Activated gamma-delta T cell treated with anti-CD3 and anti-CD28 coated beads, Interleukin-2, amount 50 U/mL, for 16 hours (primary cell): ENCODE data around the gene HOXB7.

Source experiments
- DNase-seq: peaks from one replicate; pipeline ENCODE4 v3.0.0-alpha.2; 2020; ENCODE audit warnings: low read depth

Gene HOXB7

DNA sequence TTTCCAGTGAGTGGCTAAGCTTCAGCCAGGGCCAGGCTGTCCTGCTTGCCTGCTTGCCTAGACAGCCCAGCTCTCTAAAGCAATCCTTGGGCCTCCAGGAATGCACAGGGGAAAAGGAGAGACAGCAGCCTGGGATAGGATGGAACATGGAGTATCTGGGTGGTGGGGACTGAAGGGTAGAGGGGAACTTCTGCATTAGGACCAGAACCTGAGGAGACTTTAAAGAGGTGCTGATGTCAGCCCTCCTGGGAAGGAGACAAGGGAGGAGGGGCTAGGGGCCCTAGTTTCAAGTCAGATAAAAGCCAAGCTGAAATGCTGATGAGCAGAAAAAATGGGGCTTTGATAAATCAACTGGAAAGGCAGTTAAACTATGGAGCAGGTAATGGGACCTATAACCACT, 1.8 kb downstream of the HOXB7 start:
- DNase-seq, result no peak

DNA sequence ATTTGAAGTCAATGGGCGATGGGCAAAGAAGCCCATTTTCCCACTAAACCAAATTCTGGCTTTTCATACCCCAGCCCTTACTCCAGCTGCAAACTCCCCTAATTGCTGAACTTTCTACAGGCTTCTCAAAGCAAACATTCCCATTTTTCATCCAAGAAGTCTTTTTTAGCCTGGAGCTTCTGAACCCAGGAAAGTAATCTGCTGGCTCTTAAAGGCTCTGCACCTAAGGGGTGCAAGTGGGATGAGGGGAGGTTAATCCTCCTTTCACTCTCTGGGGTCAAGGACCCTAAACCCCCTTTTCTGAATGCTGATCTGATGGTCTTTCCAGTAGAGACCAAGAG, 2.4 kb downstream of the HOXB7 start:
- DNase-seq, result no peak

GRCh38 chr17:48606892-48607614, 3.8 kb downstream of the HOXB7 start:
- DNase-seq, result no peak

GRCh38 chr17:48605991-48606891, 4.6 kb downstream of the HOXB7 start:
- no peak for DNase-seq

GRCh38 chr17:48605409-48605919, 5.4 kb downstream of the HOXB7 start:
- no peak for DNase-seq

DNA sequence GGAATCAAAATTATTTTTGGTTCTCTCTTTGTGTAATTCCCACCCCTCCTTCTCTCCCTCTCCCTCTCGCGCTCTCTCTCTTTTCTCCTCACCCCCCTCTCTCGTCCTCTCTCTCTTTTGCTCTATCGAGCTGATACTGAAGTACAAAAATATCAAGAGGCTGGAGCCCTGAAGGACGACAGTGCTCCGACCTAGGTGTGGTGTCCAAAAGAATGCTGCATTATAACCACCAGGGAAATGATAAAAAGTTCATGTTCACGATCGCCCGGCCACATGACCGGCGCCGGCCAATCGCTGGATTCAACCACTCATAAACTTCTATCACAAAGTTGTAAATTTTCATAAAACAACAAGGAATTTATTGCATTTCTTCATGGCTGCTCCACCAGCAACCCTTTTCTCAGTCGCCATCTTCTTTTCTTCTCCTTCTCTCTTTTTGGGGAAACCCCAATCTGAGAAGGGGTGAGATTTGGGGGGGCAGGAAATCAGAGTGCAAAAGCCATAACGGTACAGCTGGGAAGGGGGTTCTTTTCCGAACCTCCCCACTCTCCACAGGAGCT, 6.0 kb downstream of the HOXB7 start, which contains the start of gene HOXB6:
HOXB6 (minus strand) TSS at position 217 of the 560 bp plus-strand sequence. CDS start 6,836 bp downstream, outside the sequence.
- DNase-seq, result no peak

DNA sequence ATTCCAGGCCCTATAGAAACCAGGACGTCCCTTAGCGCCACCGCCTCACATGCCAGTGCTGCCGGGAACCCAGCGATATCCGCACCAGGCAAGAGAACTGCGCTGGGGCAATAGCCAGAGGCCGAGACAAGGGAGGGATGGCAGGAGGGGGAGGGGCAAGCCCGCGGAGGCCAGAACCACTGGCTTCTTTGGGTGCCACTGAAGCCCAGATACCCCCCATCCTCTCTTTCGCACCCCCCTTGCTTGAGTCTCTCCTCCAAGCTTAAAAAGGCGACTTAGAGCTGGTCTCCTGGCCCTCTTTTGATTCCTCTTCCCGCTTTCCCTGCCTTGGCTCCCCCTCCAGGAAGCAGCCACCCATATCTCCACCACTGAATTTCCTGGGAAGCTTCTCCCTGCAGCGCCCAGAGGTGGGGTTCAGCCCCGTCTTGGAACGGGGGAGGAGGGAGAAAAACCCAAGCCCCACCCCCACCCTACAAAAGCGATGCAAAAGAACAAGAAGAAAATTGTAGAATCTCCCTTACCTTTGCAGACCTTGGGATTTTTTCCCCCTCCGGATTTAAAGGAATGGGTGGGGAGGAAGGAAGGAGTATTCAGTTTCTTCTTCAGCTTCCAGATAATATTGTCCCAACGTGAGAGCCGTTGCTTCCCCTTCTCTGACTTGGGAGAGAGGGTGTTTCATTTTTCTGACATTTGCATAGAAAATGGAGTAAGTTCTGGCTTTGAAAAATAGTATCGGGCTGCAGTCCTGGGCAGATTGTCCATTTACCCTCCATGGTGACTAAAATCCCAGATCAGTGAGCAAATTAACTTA, 6.7 kb downstream of the HOXB7 start:
- DNase-seq, result no peak

DNA sequence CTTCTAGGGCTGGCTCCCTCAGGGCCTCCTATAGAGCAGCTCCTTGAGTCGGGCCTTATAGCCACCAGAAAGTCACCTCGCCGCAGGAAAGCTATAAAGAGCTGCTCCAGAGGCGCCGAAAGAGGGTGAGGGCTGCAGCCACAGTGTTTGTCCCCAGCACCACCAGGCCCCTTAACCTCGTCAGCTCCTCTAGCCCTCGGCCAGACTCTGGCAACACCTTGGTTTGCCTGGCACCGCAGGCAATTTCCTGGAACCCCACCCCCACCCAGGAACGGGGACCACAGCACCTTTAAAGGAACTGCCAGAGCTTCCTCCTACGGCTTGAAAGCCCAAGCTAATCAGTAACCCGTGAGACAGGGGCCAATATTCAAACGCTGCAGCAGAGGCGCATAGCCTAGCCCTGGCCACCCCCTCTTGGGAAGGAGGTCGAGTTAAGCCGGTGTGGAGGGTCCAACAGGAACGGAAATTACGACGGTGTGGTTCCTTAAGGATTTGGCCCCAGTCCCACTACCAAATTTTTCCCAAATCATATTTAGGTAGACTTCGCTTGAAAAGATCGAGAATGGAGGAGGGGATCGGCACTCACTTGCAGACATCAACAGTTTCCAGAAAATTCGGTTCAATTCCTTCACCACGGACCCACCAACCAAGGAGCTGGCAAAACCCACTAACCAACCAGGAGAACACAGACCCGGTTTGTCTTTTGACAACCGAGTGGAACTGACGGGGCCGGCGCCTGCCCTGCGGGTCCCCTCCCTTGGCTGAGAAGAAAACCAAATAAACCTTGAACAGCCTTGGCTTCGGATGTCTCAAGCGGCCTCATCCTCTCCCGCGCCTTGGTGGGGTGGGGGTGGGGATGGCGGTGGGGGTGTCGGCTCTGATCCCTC, 9.0 kb downstream of the HOXB7 start:
- no peak for DNase-seq

- no peak for DNase-seq
Observed at GRCh38 chr17:48601207-48601538, 9.6 kb downstream of the HOXB7 start.

DNA sequence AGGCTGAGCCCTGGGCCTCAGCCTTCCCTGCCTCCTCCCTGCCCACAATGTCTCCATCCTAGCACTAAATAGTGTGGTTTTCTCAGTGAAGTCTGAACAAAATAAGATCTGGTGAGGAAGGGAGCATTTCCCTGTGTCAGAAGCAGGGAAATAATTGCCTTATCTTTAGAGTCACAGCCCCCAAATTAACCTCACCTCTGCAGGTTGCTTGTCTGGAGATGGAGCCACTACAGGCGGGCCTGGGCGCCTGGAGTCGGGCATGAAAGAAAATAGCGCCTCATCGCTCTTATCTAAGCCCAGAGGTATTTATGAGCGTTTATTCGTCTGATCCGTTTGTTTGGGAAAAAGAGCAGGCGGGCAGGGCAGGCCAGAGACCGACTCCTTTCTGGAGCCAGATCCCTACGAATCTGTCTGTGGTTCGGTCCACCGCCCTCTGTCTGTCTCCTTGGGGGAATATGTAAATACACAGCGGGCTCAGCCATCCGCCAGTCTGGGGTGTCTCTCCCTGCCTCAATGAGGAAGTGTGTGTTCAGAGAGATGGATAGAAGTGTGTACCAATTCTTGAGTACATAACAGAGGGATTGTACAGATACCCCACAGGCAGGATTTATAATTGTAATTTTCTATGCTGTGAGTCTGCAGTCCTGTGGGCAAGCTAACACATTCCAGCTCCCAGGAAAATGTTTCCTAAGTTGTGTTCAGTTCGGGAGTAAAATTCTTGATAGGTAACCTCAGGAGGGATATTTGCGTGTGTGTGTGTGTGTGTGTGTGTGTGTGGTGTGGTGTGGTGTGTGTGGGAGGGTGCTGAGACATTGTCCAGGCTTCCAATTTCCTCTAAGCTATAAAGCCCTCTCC, 10.3 kb downstream of the HOXB7 start:
- DNase-seq, result no peak

DNA sequence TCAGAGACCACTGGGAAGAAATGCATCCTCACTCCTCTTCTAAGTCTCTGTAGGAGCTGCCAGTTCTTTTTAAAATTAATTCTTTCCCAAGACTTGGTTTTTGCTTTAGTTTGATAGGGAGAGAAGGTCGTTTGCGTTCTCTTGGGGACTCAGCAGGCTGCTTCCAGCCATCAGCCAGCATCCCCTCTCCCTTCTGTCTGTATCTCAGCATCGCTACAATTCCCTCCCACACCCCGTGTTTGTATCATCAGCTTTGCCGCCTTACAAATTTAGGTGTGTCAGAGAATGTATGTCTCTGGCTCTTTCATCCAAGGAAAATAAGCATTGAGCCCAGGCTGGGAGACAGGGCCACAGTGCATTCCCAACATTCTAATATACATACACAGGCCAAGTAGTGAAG, 11.5 kb downstream of the HOXB7 start:
- no peak for DNase-seq

- no peak for DNase-seq
Observed at GRCh38 chr17:48598736-48599135, 12.1 kb downstream of the HOXB7 start.

DNA sequence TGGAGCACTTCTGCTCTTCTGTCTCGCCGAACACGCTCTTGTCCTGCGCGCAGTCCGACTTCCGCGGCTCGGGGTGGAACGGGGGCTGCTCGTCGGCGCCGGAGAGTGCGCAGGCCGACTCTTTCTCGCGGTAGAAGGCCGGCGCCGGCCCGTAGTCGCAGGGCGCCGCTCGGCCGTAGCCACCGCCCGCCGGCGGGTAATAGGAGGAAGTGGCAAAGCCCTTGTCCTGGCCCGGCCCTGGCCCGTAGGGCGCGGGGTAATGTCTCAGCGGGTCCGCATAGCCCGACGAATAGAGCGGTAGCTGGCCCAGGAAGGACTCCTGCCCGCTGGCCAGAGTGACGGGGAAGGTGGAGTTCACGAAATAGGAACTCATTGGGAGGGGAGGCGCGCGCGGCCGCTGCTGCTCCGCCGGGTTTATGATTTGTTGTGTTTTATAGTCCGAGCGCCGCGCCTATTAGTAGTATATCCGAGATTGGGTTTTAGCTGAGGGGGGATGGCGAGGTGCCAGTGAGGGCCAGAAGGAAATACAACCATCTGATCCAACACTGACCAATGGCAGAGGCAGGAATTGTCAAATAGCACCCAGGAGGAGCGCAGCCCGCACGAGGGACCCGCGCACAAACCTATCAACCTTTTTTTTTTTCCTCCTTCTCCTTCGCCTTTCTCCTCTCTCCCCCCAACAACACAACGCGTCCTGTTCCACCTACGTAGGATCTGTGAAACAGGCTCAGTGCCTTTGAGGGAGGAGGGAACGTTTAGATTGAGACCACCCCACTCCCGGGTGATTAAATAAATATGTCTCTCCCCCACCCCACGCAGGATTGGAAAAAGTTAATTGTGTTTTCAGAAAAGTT, 12.8 kb downstream of the HOXB7 start:
- DNase-seq, result no peak

DNA sequence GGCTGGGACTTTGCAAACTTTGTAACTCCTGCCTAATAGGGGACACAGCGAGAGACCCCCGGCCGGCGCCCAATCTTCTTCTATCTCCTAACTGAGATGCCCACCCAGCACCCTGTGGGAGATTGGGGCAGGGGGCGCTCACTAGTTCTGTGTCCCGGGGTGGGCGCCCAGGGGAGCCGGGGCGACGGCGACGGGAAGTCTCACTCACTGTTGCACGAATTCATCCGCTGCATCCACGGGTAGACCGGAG, 13.4 kb downstream of the HOXB7 start:
- DNase-seq, result no peak

DNA sequence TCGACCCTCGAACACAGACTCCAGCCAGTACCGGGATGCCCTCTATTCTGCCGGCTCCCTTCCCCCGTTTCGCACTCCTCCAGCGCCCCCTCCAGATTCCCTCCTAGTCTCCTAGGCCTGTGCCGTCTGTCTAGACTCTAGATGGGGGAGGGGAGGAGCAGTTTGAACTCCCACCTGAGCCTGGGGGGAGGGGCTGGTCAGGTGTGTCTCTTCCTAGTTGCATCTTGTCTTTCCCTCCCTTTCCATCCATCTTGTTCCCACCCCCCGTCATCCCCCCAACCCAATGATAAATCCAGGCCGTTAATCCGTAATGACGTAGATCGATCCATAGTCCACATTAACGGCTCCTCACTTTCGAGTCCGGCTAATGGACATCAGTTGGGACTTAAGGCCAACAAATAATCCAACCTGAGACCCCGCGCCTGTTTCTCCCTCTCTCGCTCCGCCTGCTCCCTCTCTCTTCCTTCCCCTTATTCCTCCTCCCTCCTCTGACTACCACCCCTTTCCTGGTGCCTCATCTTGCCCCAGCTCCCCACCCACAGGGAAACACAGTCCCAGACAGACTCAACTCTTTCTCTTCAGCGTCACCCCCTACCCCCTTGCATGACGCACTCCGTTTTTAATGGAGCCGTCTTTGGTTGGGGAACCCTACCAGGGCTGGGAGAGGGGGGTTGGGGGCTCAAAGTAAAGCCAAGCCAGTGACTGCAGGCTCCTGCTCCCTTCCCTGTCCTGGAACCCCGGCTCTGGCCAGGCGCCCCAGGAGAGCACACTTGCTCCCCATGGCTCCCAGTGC, 13.9 kb downstream of the HOXB7 start:
- DNase-seq, result no peak

GRCh38 chr17:48596000-48596734, 14.7 kb downstream of the HOXB7 start:
- no peak for DNase-seq

DNA sequence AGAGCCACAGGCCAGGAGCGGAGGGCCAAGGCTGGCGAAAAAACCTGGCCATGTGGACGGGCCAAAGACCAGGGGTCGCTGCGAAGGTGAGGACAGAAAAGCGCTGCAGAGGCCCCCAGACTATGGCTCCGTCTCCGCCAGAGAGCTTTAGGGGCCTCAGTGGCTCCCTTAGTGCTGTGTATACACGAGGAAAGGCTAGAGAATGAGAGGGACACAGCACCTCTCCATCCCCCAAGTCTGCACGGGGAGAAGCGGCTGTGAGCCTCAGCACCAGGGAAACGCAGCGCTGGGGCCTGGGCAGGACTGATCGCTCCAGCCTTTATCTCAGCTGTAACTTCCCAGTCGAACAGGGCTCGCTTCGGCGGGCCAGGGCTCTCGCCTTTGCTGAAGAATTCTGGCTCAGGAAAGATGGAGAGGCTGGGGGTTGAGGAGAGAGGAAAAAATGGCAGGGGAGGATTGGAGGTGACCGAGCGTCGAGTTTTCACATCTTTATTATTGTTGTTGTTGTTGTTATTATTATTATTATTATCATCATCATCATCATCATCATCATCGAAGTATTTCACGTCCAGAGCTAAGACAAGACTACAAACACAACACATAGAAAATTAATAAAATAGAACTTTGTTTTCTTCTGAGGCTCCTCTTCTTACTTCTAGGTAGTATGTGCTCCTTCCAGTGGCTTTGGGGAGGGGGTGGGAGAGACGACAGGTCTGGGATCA, 15.4 kb downstream of the HOXB7 start:
- DNase-seq, result no peak
